Measurements from ENCODE around the gene PKHD1. TPM values are rescaled to one million over a fixed set of nuclear protein-coding genes. Genes with fewer than 3 reads are reported as not detected.

PKHD1 gene
- total and polyA plus RNA-seq, 2 of the 8 experiments (the other 6 are each of a cell fraction or from before 2014, with no cell fraction given), result 0.06 to 0.09 TPM

DNA sequence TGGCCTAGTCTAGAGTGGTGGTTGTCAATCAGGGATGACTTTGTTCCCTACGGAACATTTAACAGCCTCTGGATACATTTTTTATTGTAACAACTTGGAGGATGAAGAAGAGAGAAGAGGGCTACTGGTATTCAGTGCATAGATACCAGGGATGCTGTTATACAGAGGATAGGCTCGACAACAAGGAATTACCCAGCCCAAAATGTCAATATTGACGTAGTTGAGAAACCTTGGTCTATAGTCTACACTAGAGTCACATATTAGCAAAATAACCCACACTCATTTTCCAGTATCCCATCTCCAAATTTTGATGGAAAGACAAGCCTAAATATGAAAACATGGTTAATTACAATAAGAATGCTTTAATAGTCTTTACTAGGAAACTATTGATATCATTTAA is 195.1 kb downstream of the PKHD1 start (continued):
- TF ChIP-seq HDAC6 (IDR thresholded peaks at IDR 0.05; ENCODE audit: low read depth, low read length) (no peak), EGR1 (IDR thresholded peaks at IDR 0.05; ENCODE audit: borderline replicate concordance, low read depth, low read length) (no peak), TCF12 (IDR thresholded peaks at IDR 0.05; ENCODE audit: low read depth, low read length) (no peak), MAFK (IDR thresholded peaks at IDR 0.05; ENCODE audit: low read depth, low read length) (no peak), YY1 (IDR thresholded peaks at IDR 0.05; ENCODE audit: low read depth, low read length) (no peak), KDM5A (IDR thresholded peaks at IDR 0.05; ENCODE audit: low read length) (no peak), CTBP2 (IDR thresholded peaks at IDR 0.05; ENCODE audit: borderline replicate concordance, insufficient read depth, insufficient read length, low read length) (no peak)

Measured in H1 (cell line).